PC-9 (cell line): ENCODE measurements around the gene ZNF641. TPM values are rescaled to one million over a fixed set of nuclear protein-coding genes. Genes with fewer than 3 reads are reported as not detected.

Source experiments
- BruUV-seq: library from RNA; stranded (reverse); fragments of 400-500 nt; replicated peaks from 2 replicates; lab custom pipeline; 2021; lab: Mats Ljungman, UMichigan
- CTCF ChIA-PET: fragments of 300-600 bp; sonication (Branson Sonifier 250); formaldehyde crosslinking; loops from one replicate; lab custom pipeline; 2022; ENCODE audit warnings: antibody characterized with exemption; lab: Charles Lee
- POLR2A ChIA-PET: fragments of 300-600 bp; sonication (Branson Sonifier 250); formaldehyde crosslinking; loops from one replicate; lab custom pipeline; 2022; ENCODE audit warnings: antibody characterized with exemption; ENCODE audit not compliant: unreplicated experiment; lab: Charles Lee
- DNase-seq, 2 experiments: peaks; one replicate each; pipeline versions ENCODE4 v3.0.0 to v3.0.0-alpha.2; 2015 to 2022; ENCODE audit warnings: mixed read lengths in 1 of 2
- H2AFZ ChIP-seq: fragments of 200-600 bp; sonication (generic); 2 replicates; pipeline ENCODE4 v1.8.1; 2017; ENCODE audit warnings: antibody characterized with exemption
- H3F3A ChIP-seq: fragments of 200-600 bp; sonication (generic); 2 replicates; pipeline ENCODE4 v1.8.1; 2017; ENCODE audit warnings: antibody characterized with exemption, mild to moderate bottlenecking, low read depth; ENCODE audit not compliant: insufficient read depth
- H3K27ac ChIP-seq: fragments of 200-600 bp; sonication (generic); 2 replicates; pipeline ENCODE4 v1.6.1; 2016; ENCODE audit warnings: mixed run types
- H3K27me3 ChIP-seq: fragments of 200-600 bp; sonication (generic); 2 replicates; pipeline ENCODE4 v1.6.1; 2016; ENCODE audit warnings: low read depth, mixed run types; ENCODE audit not compliant: insufficient read depth
- H3K36me3 ChIP-seq: fragments of 200-600 bp; sonication (generic); 2 replicates; pipeline ENCODE4 v1.6.1; 2016; ENCODE audit warnings: low read depth, mixed run types
- H3K4me1 ChIP-seq: fragments of 200-600 bp; sonication (generic); replicated peaks from 2 replicates; pipeline ENCODE4 v1.6.1; 2016; ENCODE audit warnings: mixed run types; ENCODE audit not compliant: insufficient read depth
- H3K4me2 ChIP-seq: fragments of 200-600 bp; sonication (generic); 2 replicates; pipeline ENCODE4 v1.6.1; 2017; ENCODE audit warnings: mixed run types
- H3K4me3 ChIP-seq: fragments of 200-600 bp; sonication (generic); 2 replicates; pipeline ENCODE4 v1.6.1; 2016; ENCODE audit warnings: mixed run types
- H3K79me2 ChIP-seq: fragments of 200-600 bp; sonication (generic); 2 replicates; pipeline ENCODE4 v1.6.1; 2017; ENCODE audit warnings: low read depth, mixed run types
- H3K9me2 ChIP-seq: fragments of 200-600 bp; sonication (generic); 2 replicates; pipeline ENCODE4 v1.8.1; 2017; ENCODE audit warnings: mild to moderate bottlenecking; ENCODE audit not compliant: insufficient read depth
- H3K9me3 ChIP-seq: fragments of 200-600 bp; sonication (generic); 2 replicates; pipeline ENCODE4 v1.8.1; 2016; ENCODE audit warnings: low read depth; ENCODE audit not compliant: insufficient read depth
- H4K20me1 ChIP-seq: fragments of 200-600 bp; sonication (generic); 2 replicates; pipeline ENCODE4 v1.8.1; 2017; ENCODE audit not compliant: insufficient read depth
- CTCF ChIP-seq: fragments of 200-600 bp; sonication (generic); conservative IDR thresholded peaks from 2 replicates; pipeline ENCODE4 v1.6.1; 2017; ENCODE audit warnings: mixed run types, antibody characterized with exemption, mild to moderate bottlenecking, moderate library complexity
- EZH2 ChIP-seq: fragments of 200-600 bp; sonication (generic); IDR thresholded peaks from 2 replicates; pipeline ENCODE4 v1.8.0; 2017; ENCODE audit warnings: antibody characterized with exemption, low read depth
- intact Hi-C: fragments of 100-400 bp; cut with micrococcal nuclease; formaldehyde crosslinking; loops from one replicate; pipeline ENCODE4 v1.10.0; 2022; ENCODE audit not compliant: unreplicated experiment
- total RNA-seq: library from RNA; stranded (reverse); gene quantifications from 2 replicates; pipeline ENCODE4 v1.2.3, GENCODE V29; 2021

Gene ZNF641
- total RNA-seq, 1 experiment from 2014 or later, result 1.4 TPM

DNA sequence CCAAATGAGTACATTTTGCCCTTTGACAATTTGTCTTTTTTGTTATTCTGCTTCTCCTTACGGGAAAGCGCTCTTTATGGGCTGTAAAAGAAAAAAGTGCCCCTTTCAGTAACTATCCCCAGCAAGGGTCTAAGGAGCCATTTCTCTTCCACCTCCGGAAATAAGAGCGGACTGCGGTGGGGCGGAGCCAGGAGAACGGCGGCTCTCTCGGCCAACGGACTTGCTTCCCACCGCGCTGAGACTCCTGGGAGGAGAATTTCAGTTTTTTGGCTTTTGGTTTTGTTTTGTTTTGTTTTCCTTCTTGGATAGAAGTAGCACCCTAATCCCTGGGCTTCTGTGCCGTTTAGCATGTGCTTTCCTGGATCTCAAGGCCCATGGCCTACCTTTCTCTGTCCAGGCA is 43.5 kb downstream of the ZNF641 start:
- POLR2A ChIA-PET, result no interaction called here

DNA sequence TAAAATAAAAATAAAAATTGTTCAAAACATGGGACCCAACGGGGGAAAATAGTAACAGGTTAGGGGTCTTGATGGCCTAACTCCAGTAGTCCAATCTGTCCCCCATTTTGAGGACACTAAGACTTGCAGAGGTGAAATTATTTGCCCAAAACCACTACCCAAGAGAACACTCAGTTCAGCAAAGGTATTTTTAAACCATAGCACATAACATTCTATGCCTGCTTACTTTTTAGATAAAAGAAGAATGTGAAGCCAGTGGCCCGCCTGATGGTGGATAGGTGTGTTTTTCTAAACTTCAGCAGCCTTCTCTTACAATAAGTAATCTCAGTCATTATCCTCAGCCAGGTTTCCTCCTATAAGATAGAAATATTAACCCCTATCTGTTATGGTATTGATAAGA is 45.5 kb downstream of the ZNF641 start:
- H3K27ac ChIP-seq, result no peak overlapping the region
- H2AFZ ChIP-seq, result no peak overlapping the region
- no peaks in the 10 kb centered on the region for H3K36me3 ChIP-seq
- DNase-seq, result no peak
- H3K9me2 ChIP-seq, result no peaks in the 10 kb centered on the region
- H3K27me3 ChIP-seq, result no peaks in the 10 kb centered on the region
- H3K79me2 ChIP-seq, result no peaks in the 10 kb centered on the region
- H3K4me2 ChIP-seq, result no peak overlapping the region
- ChIA-PET POLR2A (no interaction called here), CTCF (no interaction called here)
- no peaks in the 10 kb centered on the region for H4K20me1 ChIP-seq
- H3K4me1 ChIP-seq, result no peaks in the 10 kb centered on the region
- no peak overlapping the region for H3K4me3 ChIP-seq
- H3F3A ChIP-seq, result no peaks in the 10 kb centered on the region
- TF ChIP-seq EZH2, result no peak
- no peak for TF ChIP-seq CTCF
- no TSS peak for BruUV-seq
- intact Hi-C loops, result no loop called here
- no peaks in the 10 kb centered on the region for H3K9me3 ChIP-seq

More for the DNA sequence above, 43.5 kb downstream of the ZNF641 start:
- DNase-seq, result no peak
- intact Hi-C loops, result no loop called here
- Histone ChIP-seq H3K27me3 (no peaks in the 10 kb centered on the region), H3K9me3 (no peaks in the 10 kb centered on the region), H3K9me2 (no peaks in the 10 kb centered on the region), H4K20me1 (no peaks in the 10 kb centered on the region), H3K4me3 (no peak overlapping the region), H3K27ac (no peak overlapping the region), H3K4me1 (no peaks in the 10 kb centered on the region), H3K4me2 (no peak overlapping the region), H2AFZ (no peak overlapping the region), H3F3A (no peaks in the 10 kb centered on the region), H3K36me3 (no peaks in the 10 kb centered on the region), H3K79me2 (no peaks in the 10 kb centered on the region)
- BruUV-seq, result no TSS peak
- TF ChIP-seq CTCF (no peak), EZH2 (no peak)
- CTCF ChIA-PET, result no interaction called here

DNA sequence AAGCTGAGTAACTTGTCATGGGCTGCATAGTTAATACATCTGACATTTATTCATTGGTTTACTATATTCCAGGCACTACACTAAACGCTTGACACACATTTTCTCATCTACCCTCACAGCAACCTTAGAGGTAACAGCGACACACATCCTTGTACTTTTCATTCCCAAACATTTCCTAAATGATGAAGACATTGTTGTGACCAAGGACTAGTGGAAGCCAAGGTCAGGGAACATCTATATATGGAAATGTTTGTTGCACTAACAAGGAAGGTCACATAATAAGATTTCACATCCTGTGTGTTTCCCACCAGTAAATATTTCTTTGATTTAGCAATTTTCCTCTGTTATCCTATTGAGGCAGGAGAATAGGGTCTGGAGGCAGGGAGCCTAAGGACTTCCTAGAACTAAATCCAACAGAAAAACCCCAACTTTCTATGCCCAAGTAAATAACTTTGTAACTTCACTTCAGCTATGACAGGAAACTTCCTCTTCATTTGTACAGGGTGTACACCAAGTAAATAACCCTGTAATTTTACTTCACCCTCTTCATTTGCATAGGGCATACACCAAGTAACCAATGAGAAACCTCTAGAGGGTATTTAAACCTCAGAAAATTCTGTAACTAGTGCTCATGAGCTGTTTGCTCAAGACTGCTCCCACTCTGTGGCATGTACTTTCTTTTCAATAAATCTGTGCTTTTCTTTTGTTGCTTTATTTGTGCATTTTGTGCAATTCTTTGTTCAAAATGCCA is 48.4 kb downstream of the ZNF641 start:
- H3K36me3 ChIP-seq, result no peaks in the 10 kb centered on the region
- no peaks in the 10 kb centered on the region for H3F3A ChIP-seq
- BruUV-seq, result no TSS peak
- no peaks in the 10 kb centered on the region; the same call in 1 of the 2 replicates for H3K9me3 ChIP-seq
- H3K79me2 ChIP-seq, result no peaks in the 10 kb centered on the region
- no peaks in the 10 kb centered on the region for H3K4me1 ChIP-seq
- TF ChIP-seq CTCF, result no peak
- no peak for TF ChIP-seq EZH2
- DNase-seq, result no peak
- no peak overlapping the region for H3K4me2 ChIP-seq
- ChIA-PET POLR2A (interaction anchor here (0.6 kb wide), 1 partner anchor 43 kb away, joined by 11 read pairs; no protein-coding TSS in a partner anchor), CTCF (no interaction called here)
- intact Hi-C loops, result no loop called here
- no peak overlapping the region for H3K27ac ChIP-seq
- no peaks in the 10 kb centered on the region; the same call in 1 of the 2 replicates for H3K9me2 ChIP-seq
- no peaks in the 10 kb centered on the region for H4K20me1 ChIP-seq
- H2AFZ ChIP-seq, result no peak overlapping the region
- no peaks in the 10 kb centered on the region for H3K27me3 ChIP-seq
- H3K4me3 ChIP-seq, result no peak overlapping the region
